SU-DHL-6 (cell line): Measurements from ENCODE around the gene PYY.

Source experiments
- H2AFZ ChIP-seq: fragments of 200-600 bp; sonication (generic); 2 replicates; pipeline ENCODE4 v1.6.1; 2014; ENCODE audit warnings: low read depth, mild to moderate bottlenecking, moderate library complexity, mixed read lengths, antibody characterized with exemption, low read length; ENCODE audit not compliant: severe bottlenecking
- H3F3A ChIP-seq: fragments of 200-600 bp; shearing (Covaris generic); 2 replicates; pipeline ENCODE4 v1.6.0; 2016; ENCODE audit warnings: antibody characterized with exemption, mild to moderate bottlenecking; ENCODE audit not compliant: insufficient read depth
- H3K27ac ChIP-seq: fragments of 200-600 bp; sonication (generic); 2 replicates; pipeline ENCODE4 v1.5.1; 2016; ENCODE audit warnings: low read depth, mild to moderate bottlenecking, low read length, moderate library complexity, mixed read lengths
- H3K27me3 ChIP-seq: fragments of 200-600 bp; sonication (generic), shearing (Covaris generic); 2 replicates; pipeline ENCODE4 v1.6.0; 2014; ENCODE audit warnings: mild to moderate bottlenecking, low read length
- H3K36me3 ChIP-seq: fragments of 200-600 bp; sonication (generic); 2 replicates; pipeline ENCODE4 v1.6.1; 2014; ENCODE audit warnings: mild to moderate bottlenecking, low read length, mixed read lengths
- H3K4me2 ChIP-seq: fragments of 300-600, 200-600 bp; shearing (Covaris generic), sonication (generic); 2 replicates; pipeline ENCODE4 v1.6.0; 2014; ENCODE audit warnings: low read length, low read depth, mild to moderate bottlenecking; ENCODE audit not compliant: poor library complexity, severe bottlenecking
- H3K4me3 ChIP-seq: fragments of 200-600 bp; sonication (generic); 2 replicates; pipeline ENCODE4 v1.5.1; 2014; ENCODE audit warnings: antibody characterized with exemption, low read length, mild to moderate bottlenecking, mixed read lengths; ENCODE audit not compliant: insufficient read depth, poor library complexity, severe bottlenecking
- H3K79me2 ChIP-seq: fragments of 200-600 bp; sonication (generic); 2 replicates; pipeline ENCODE4 v1.6.1; 2014; ENCODE audit warnings: mild to moderate bottlenecking, low read length, moderate library complexity; ENCODE audit not compliant: insufficient read depth
- H3K9ac ChIP-seq: fragments of 200-600 bp; sonication (generic); 2 replicates; pipeline ENCODE4 v1.7.0; 2014; ENCODE audit warnings: mild to moderate bottlenecking, low read length
- H3K9me2 ChIP-seq: fragments of 200-600 bp; sonication (generic); replicated peaks from 2 replicates; pipeline ENCODE4 v1.6.1; 2014; ENCODE audit warnings: low read length; ENCODE audit not compliant: insufficient read depth
- H3K9me3 ChIP-seq: fragments of 200-600 bp; sonication (generic); 2 replicates; pipeline ENCODE4 v1.6.1; 2014; ENCODE audit warnings: low read length, mixed read lengths; ENCODE audit not compliant: insufficient read depth
- H4K20me1 ChIP-seq: fragments of 200-600 bp; sonication (generic); 2 replicates; pipeline ENCODE4 v1.6.1; 2014; ENCODE audit warnings: low read depth, mild to moderate bottlenecking, antibody characterized with exemption, low read length, moderate library complexity, mixed read lengths
- CTCF ChIP-seq: fragments of 200-600 bp; sonication (generic); IDR thresholded peaks from one replicate; pipeline ENCODE4 v1.5.1; 2017; ENCODE audit warnings: antibody characterized with exemption, mild to moderate bottlenecking, low read length, moderate library complexity; ENCODE audit not compliant: insufficient read depth, poor library complexity, severe bottlenecking
- EZH2phosphoT487 ChIP-seq: fragments of 200-600 bp; sonication (generic), shearing (Covaris generic); conservative IDR thresholded peaks from 2 replicates; pipeline ENCODE4 v1.6.1; 2018; ENCODE audit warnings: mild to moderate bottlenecking, antibody characterized with exemption, low read length, moderate library complexity, mixed read lengths

The PYY gene

GRCh38 chr17:43950554-43950953, 3.2 kb downstream of the PYY start:
- no peaks in the 10 kb centered on the region for H3K9me3 ChIP-seq

GRCh38 chr17:43949781-43950180, 4.0 kb downstream of the PYY start:
- Histone ChIP-seq H3K79me2 (no peaks in the 10 kb centered on the region), H3K4me3 (no peak overlapping the region), H3K27me3 (no peaks in the 10 kb centered on the region), H3K9me2 (no peaks in the 10 kb centered on the region), H3K9me3 (no peaks in the 10 kb centered on the region), H3K27ac (no peak overlapping the region), H3K4me2 (no peak overlapping the region), H3K9ac (no peak overlapping the region), H2AFZ (no peak overlapping the region), H3K36me3 (no peaks in the 10 kb centered on the region), H4K20me1 (no peaks in the 10 kb centered on the region), H3F3A (no peaks in the 10 kb centered on the region)
- TF ChIP-seq EZH2phosphoT487 (no peak), CTCF (no peak)

More at GRCh38 chr17:43950554-43950953, 3.2 kb downstream of the PYY start:
- no peaks in the 10 kb centered on the region for H3K27me3 ChIP-seq
- no peaks in the 10 kb centered on the region for H3F3A ChIP-seq
- H3K79me2 ChIP-seq = no peaks in the 10 kb centered on the region
- no peaks in the 10 kb centered on the region for H3K36me3 ChIP-seq
- H3K4me3 ChIP-seq = no peak overlapping the region
- H4K20me1 ChIP-seq = no peaks in the 10 kb centered on the region
- H3K4me2 ChIP-seq = no peak overlapping the region
- H3K9me2 ChIP-seq = no peaks in the 10 kb centered on the region
- no peak overlapping the region for H2AFZ ChIP-seq
- H3K27ac ChIP-seq = no peak overlapping the region
- H3K9ac ChIP-seq = no peak overlapping the region
- no peak for TF ChIP-seq EZH2phosphoT487
- TF ChIP-seq CTCF = no peak

GRCh38 chr17:43946781-43947180, 7.0 kb downstream of the PYY start:
- Histone ChIP-seq H3K27me3 (no peaks in the 10 kb centered on the region), H3F3A (no peaks in the 10 kb centered on the region), H3K79me2 (no peaks in the 10 kb centered on the region), H3K27ac (no peak overlapping the region), H3K36me3 (no peaks in the 10 kb centered on the region), H3K9me3 (no peaks in the 10 kb centered on the region), H3K4me2 (no peak overlapping the region), H3K9ac (no peak overlapping the region), H3K9me2 (no peaks in the 10 kb centered on the region), H2AFZ (no peak overlapping the region), H4K20me1 (no peaks in the 10 kb centered on the region), H3K4me3 (no peak overlapping the region)
- TF ChIP-seq CTCF (no peak), EZH2phosphoT487 (no peak)
